MCF 10A (cell line): ENCODE data around the gene GYPB. TPM values are rescaled to one million over a fixed set of nuclear protein-coding genes. Genes with fewer than 3 reads are reported as not detected.
"Not testable (repeated sequence)": the region's sequence is repeated elsewhere in the genome, so short reads cannot be mapped to it uniquely, and the experiment has no call there.

Source experiments
- Bru-seq: library from RNA; stranded (reverse); fragments of 400-500 nt; gene quantifications from one replicate; lab custom pipeline; 2021; lab: Mats Ljungman, UMichigan
- BruChase-seq, 2 experiments: library from RNA; stranded (reverse); fragments of 400-500 nt; gene quantifications; one replicate each; lab custom pipeline; 2021; lab: Mats Ljungman, UMichigan
- BruUV-seq: library from RNA; stranded (reverse); fragments of 400-500 nt; replicated peaks from 2 replicates; lab custom pipeline; 2021; lab: Mats Ljungman, UMichigan
- CTCF ChIA-PET: fragments of 300-600 bp; sonication (Branson Sonifier 250); formaldehyde crosslinking; extraction: SDS; loops from one replicate; lab custom pipeline; 2021; ENCODE audit warnings: antibody characterized with exemption, inconsistent platforms; lab: Yijun Ruan, JAX
- POLR2A ChIA-PET: fragments of 300-600, 350-650 bp; sonication (Branson Sonifier 250); formaldehyde crosslinking; extraction: SDS; loops from one replicate; lab custom pipeline; 2020; ENCODE audit warnings: antibody characterized with exemption, inconsistent platforms; lab: Yijun Ruan, JAX
- DNase-seq: peaks from one replicate; pipeline ENCODE4 v3.0.0-alpha.2; 2018; ENCODE audit not compliant: unreplicated experiment
- H3K27ac Mint-ChIP-seq: one replicate; pipeline ENCODE4 v1.8.0; 2022; ENCODE audit warnings: mild to moderate bottlenecking, low read depth, mixed read lengths; ENCODE audit not compliant: unreplicated experiment
- H3K27me3 Mint-ChIP-seq: one replicate; pipeline ENCODE4 v1.8.0; 2022; ENCODE audit warnings: mixed read lengths; ENCODE audit not compliant: insufficient read depth, unreplicated experiment
- H3K36me3 Mint-ChIP-seq: one replicate; pipeline ENCODE4 v1.8.0; 2022; ENCODE audit warnings: mild to moderate bottlenecking, moderate library complexity, mixed read lengths; ENCODE audit not compliant: insufficient read depth, unreplicated experiment
- H3K4me1 Mint-ChIP-seq: one replicate; pipeline ENCODE4 v1.8.0; 2022; ENCODE audit warnings: mixed read lengths; ENCODE audit not compliant: insufficient read depth, unreplicated experiment
- H3K4me3 Mint-ChIP-seq: one replicate; pipeline ENCODE4 v1.8.0; 2022; ENCODE audit warnings: mild to moderate bottlenecking, moderate library complexity, mixed read lengths; ENCODE audit not compliant: unreplicated experiment
- H3K9me3 Mint-ChIP-seq: one replicate; pipeline ENCODE4 v1.8.0; 2022; ENCODE audit warnings: mixed read lengths; ENCODE audit not compliant: unreplicated experiment
- CTCF ChIP-seq: fragments of 200-600 bp; IDR thresholded peaks from one replicate; pipeline ENCODE4 v1.8.0; 2022; ENCODE audit warnings: antibody characterized with exemption, mild to moderate bottlenecking; ENCODE audit not compliant: unreplicated experiment
- intact Hi-C: fragments of 100-400 bp; cut with micrococcal nuclease; formaldehyde crosslinking; loops from 2 replicates; pipeline ENCODE4 v1.14.1; 2022
- long read RNA-seq: library from polyadenylated mRNA; stranded (forward); transcript quantifications from one replicate; pipeline ENCODE4 v2.0.0, GENCODE V29; 2022
- total RNA-seq: library from RNA; stranded (reverse); gene quantifications from 2 replicates; pipeline ENCODE4 v1.2.3, GENCODE V29; 2022

The GYPB gene
- total RNA-seq (not detected in 2 replicates), Bru-seq, nascent RNA (not detected), BruChase-seq, experiment 1, labeled RNA remaining after a 6-hour chase (not detected), BruChase-seq, experiment 2, labeled RNA remaining after a 2-hour chase (not detected)
- long read RNA-seq = 0 reads

- H3K27me3 Mint-ChIP-seq = peaks cover 11% of the 10 kb centered on the region
- H3K4me1 Mint-ChIP-seq, BruUV-seq, intact Hi-C loops, H3K36me3 Mint-ChIP-seq, H3K9me3 Mint-ChIP-seq, H3K4me3 Mint-ChIP-seq, H3K27ac Mint-ChIP-seq, DNase-seq, POLR2A ChIA-PET: not testable (repeated sequence)
- CTCF ChIA-PET = interaction anchor here (0.7 kb wide), 1 partner anchor 72 kb away, joined by 3 read pairs; no protein-coding TSS in a partner anchor
Measured at GRCh38 chr4:144019277-144019676, at the start of gene GYPB. TSS of gene GYPB (minus strand) at chr4:144019380. CDS start at chr4:144019287, 93 bp downstream.

GRCh38 chr4:144061556-144061955 is 42.4 kb upstream of the GYPB start:
- BruUV-seq, H3K4me1 Mint-ChIP-seq, H3K27me3 Mint-ChIP-seq, H3K27ac Mint-ChIP-seq, intact Hi-C loops, CTCF ChIA-PET, DNase-seq, H3K36me3 Mint-ChIP-seq, H3K9me3 Mint-ChIP-seq, POLR2A ChIA-PET, H3K4me3 Mint-ChIP-seq: not testable (repeated sequence)

- H3K36me3 Mint-ChIP-seq, H3K4me1 Mint-ChIP-seq, BruUV-seq, POLR2A ChIA-PET, intact Hi-C loops, H3K27ac Mint-ChIP-seq, H3K9me3 Mint-ChIP-seq, DNase-seq, H3K27me3 Mint-ChIP-seq, CTCF ChIA-PET, H3K4me3 Mint-ChIP-seq: not testable (repeated sequence)
Measured at GRCh38 chr4:144060234-144060859, 41.2 kb upstream of the GYPB start.

- Mint-ChIP-seq H3K36me3 (no peaks in the 10 kb centered on the region), H3K9me3 (peaks cover 8% of the 10 kb centered on the region), H3K27me3 (no peaks in the 10 kb centered on the region), H3K4me3 (no peak overlapping the region), H3K4me1 (no peaks in the 10 kb centered on the region), H3K27ac (no peak overlapping the region)
- no peak for TF ChIP-seq CTCF
- DNase-seq = no peak
- POLR2A ChIA-PET = no interaction called here
- intact Hi-C loops = no loop called here
- CTCF ChIA-PET = no interaction called here
- no TSS peak for BruUV-seq
Measured at GRCh38 chr4:144056800-144057199, 37.6 kb upstream of the GYPB start.

- H3K27ac Mint-ChIP-seq, H3K4me1 Mint-ChIP-seq, intact Hi-C loops, H3K9me3 Mint-ChIP-seq, POLR2A ChIA-PET, CTCF ChIA-PET, H3K4me3 Mint-ChIP-seq, H3K36me3 Mint-ChIP-seq, BruUV-seq, H3K27me3 Mint-ChIP-seq: not testable (repeated sequence)
- peak; percentile 4 for DNase-seq
Measured at GRCh38 chr4:144055336-144055735, 36.2 kb upstream of the GYPB start.

GRCh38 chr4:144051494-144051893 is 32.3 kb upstream of the GYPB start:
- intact Hi-C loops = not testable (repeated sequence)

GRCh38 chr4:144050631-144051030 is 31.5 kb upstream of the GYPB start:
- H3K27me3 Mint-ChIP-seq, H3K4me1 Mint-ChIP-seq, DNase-seq, POLR2A ChIA-PET, BruUV-seq, H3K27ac Mint-ChIP-seq, intact Hi-C loops, CTCF ChIA-PET, H3K36me3 Mint-ChIP-seq, H3K4me3 Mint-ChIP-seq, H3K9me3 Mint-ChIP-seq: not testable (repeated sequence)

More at GRCh38 chr4:144051494-144051893, 32.3 kb upstream of the GYPB start:
- H3K9me3 Mint-ChIP-seq, H3K4me3 Mint-ChIP-seq, H3K36me3 Mint-ChIP-seq, CTCF ChIA-PET, H3K27me3 Mint-ChIP-seq, POLR2A ChIA-PET, H3K4me1 Mint-ChIP-seq, H3K27ac Mint-ChIP-seq, BruUV-seq, DNase-seq: not testable (repeated sequence)

- H3K36me3 Mint-ChIP-seq, intact Hi-C loops, H3K27me3 Mint-ChIP-seq, POLR2A ChIA-PET, H3K27ac Mint-ChIP-seq, H3K9me3 Mint-ChIP-seq, H3K4me3 Mint-ChIP-seq, H3K4me1 Mint-ChIP-seq, BruUV-seq, DNase-seq: not testable (repeated sequence)
- CTCF ChIA-PET = interaction anchor here (0.7 kb wide), 1 partner anchor 361 kb away, joined by 4 read pairs; no protein-coding TSS in a partner anchor
Measured at GRCh38 chr4:144049495-144050424, 30.6 kb upstream of the GYPB start.
